HuH-7 (cell line): ENCODE data around the gene CHMP4A.
A peak's percentile ranks its signal among the peaks of the same experiment; 100 is the strongest.
"Not testable (repeated sequence)": the region's sequence is repeated elsewhere in the genome, so short reads cannot be mapped to it uniquely, and the experiment has no call there.

Source experiments
- DNase-seq: peaks from one replicate; pipeline ENCODE4 v3.0.0; 2011; ENCODE audit warnings: low spot score

Gene CHMP4A

GRCh38 chr14:24247422-24247821 is 34.1 kb upstream of the CHMP4A start:
- no peak for DNase-seq

GRCh38 chr14:24246765-24247212 is 33.5 kb upstream of the CHMP4A start:
- no peak for DNase-seq

GRCh38 chr14:24245350-24245749 is 32.1 kb upstream of the CHMP4A start:
- not testable (repeated sequence) for DNase-seq

- DNase-seq = no peak
These were observed 30.1 kb upstream of the CHMP4A start for GRCh38 chr14:24243336-24243836.

GRCh38 chr14:24241829-24242443 is 28.6 kb upstream of the CHMP4A start:
- peak; percentile 95 for DNase-seq

GRCh38 chr14:24240110-24240918 is 27.0 kb upstream of the CHMP4A start:
- no peak for DNase-seq

GRCh38 chr14:24238527-24239037 is 25.3 kb upstream of the CHMP4A start:
- DNase-seq = no peak

GRCh38 chr14:24238123-24238522 is 24.8 kb upstream of the CHMP4A start:
- no peak for DNase-seq

- no peak for DNase-seq
These were observed 24.2 kb upstream of the CHMP4A start for GRCh38 chr14:24237463-24237955.

GRCh38 chr14:24236689-24237462 is 23.6 kb upstream of the CHMP4A start:
- no peak for DNase-seq

- no peak for DNase-seq
These were observed 22.8 kb upstream of the CHMP4A start for GRCh38 chr14:24235804-24236688.

GRCh38 chr14:24234095-24235005 is 21.1 kb upstream of the CHMP4A start:
- DNase-seq = no peak

GRCh38 chr14:24233538-24233866 is 20.2 kb upstream of the CHMP4A start:
- no peak for DNase-seq

GRCh38 chr14:24232645-24233537 is 19.6 kb upstream of the CHMP4A start, which contains the start of gene GMPR2:
TSS of gene GMPR2 (plus strand) at chr14:24232929. CDS start at chr14:24233254, 325 bp downstream.
- peak; percentile 54 for DNase-seq

- peak; percentile 78 for DNase-seq
These were observed 18.9 kb upstream of the CHMP4A start, which contains the start of gene NEDD8 for GRCh38 chr14:24232121-24232644. TSS of gene NEDD8 (minus strand) at chr14:24232367. CDS start at chr14:24232267, 100 bp downstream.

- no peak for DNase-seq
These were observed 18.2 kb upstream of the CHMP4A start for GRCh38 chr14:24231263-24232120.

GRCh38 chr14:24228902-24229301 is 15.6 kb upstream of the CHMP4A start:
- no peak for DNase-seq

GRCh38 chr14:24226473-24226872 is 13.2 kb upstream of the CHMP4A start:
- DNase-seq = no peak
